GM12865 (cell line): ENCODE data around the gene FHIT.
"Not testable (repeated sequence)": the region's sequence is repeated elsewhere in the genome, so short reads cannot be mapped to it uniquely, and the experiment has no call there.

Experiments
- DNase-seq: peaks from one replicate; pipeline ENCODE4 v3.0.0; 2010; ENCODE audit warnings: low read depth
- H3K4me3 ChIP-seq: 2 replicates; pipeline ENCODE4 v1.5.1; 2011; ENCODE audit warnings: mild to moderate bottlenecking, low read depth, low read length, control low read depth
- CTCF ChIP-seq: IDR thresholded peaks from 2 replicates; pipeline ENCODE4 v1.5.1; 2011; ENCODE audit warnings: low read length, control low read depth, low read depth, inconsistent platforms; ENCODE audit not compliant: insufficient read depth; ENCODE audit errors: missing control alignments

FHIT gene

GRCh38 chr3:61030469-61031035 lies 220.7 kb downstream of the FHIT start:
- no peak overlapping the region for H3K4me3 ChIP-seq
- DNase-seq, result no peak
- TF ChIP-seq CTCF, result no peak

GRCh38 chr3:61029194-61029593 lies 222.1 kb downstream of the FHIT start:
- H3K4me3 ChIP-seq, result no peak overlapping the region
- no peak for TF ChIP-seq CTCF
- no peak for DNase-seq

- no peak for DNase-seq
- TF ChIP-seq CTCF, result no peak
- no peak overlapping the region for H3K4me3 ChIP-seq
Observed at GRCh38 chr3:61018807-61019206, 232.4 kb downstream of the FHIT start.

- not testable (repeated sequence) for H3K4me3 ChIP-seq, DNase-seq
Observed at GRCh38 chr3:61017028-61017427, 234.2 kb downstream of the FHIT start.

- no peak for DNase-seq
- TF ChIP-seq CTCF, result no peak
- H3K4me3 ChIP-seq, result no peak overlapping the region
Observed at GRCh38 chr3:61015859-61016258, 235.4 kb downstream of the FHIT start.

GRCh38 chr3:61015408-61015807 lies 235.8 kb downstream of the FHIT start:
- no peak for TF ChIP-seq CTCF
- H3K4me3 ChIP-seq, result no peak overlapping the region
- no peak for DNase-seq

GRCh38 chr3:61008998-61009380 lies 242.3 kb downstream of the FHIT start:
- DNase-seq, result peak; percentile 1
- no peak for TF ChIP-seq CTCF
- H3K4me3 ChIP-seq, result no peak overlapping the region
